T1000 (cell line): ENCODE results near the gene RFWD3.

Source experiments
- DNase-seq: peaks from one replicate; lab custom pipeline; 2025; ENCODE audit warnings: mixed read lengths; lab: John Stamatoyannopoulos, UW

The RFWD3 gene

DNA sequence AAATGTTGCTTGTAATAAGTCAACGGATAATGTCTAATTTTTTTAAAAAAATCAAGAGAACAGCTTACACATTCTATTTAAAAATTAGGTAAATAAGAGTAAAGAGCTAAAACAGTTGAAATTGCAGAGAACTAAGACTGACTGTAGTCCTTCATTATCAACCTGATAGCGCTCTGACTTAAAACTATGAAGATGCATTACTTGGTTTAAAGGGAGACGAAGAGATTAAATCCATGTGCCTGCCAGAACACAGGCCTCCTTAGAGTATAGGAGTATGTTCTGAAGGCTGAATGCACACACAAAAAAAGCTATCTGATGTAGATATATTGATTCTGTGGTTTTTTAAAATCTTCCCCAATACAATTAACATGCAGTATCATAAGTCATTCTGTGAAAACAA lies 88.2 kb downstream of the RFWD3 start:
- no peak for DNase-seq

DNA sequence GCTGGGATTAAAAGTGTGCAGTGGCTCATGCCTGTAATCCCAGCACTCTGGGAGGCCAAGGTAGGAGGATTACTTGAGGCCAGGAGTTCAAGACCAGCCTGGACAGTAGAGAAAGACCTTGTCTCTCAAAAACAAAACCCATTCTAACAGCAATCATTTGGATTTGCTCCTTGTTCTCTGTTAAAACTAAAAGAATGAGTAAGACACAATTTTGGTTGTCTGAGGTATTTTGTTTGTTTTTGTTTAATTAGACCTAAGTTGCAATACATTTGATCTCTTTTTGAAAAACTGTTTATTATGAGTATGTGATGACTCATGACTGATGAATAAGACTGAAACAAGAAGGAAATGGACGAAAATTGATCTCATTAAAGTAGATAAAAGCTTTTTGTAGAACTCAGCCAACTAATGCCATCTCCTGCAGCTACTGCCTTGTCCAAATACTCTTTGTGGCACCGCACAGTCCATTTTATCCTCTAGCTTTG lies 88.8 kb downstream of the RFWD3 start:
- no peak for DNase-seq

DNA sequence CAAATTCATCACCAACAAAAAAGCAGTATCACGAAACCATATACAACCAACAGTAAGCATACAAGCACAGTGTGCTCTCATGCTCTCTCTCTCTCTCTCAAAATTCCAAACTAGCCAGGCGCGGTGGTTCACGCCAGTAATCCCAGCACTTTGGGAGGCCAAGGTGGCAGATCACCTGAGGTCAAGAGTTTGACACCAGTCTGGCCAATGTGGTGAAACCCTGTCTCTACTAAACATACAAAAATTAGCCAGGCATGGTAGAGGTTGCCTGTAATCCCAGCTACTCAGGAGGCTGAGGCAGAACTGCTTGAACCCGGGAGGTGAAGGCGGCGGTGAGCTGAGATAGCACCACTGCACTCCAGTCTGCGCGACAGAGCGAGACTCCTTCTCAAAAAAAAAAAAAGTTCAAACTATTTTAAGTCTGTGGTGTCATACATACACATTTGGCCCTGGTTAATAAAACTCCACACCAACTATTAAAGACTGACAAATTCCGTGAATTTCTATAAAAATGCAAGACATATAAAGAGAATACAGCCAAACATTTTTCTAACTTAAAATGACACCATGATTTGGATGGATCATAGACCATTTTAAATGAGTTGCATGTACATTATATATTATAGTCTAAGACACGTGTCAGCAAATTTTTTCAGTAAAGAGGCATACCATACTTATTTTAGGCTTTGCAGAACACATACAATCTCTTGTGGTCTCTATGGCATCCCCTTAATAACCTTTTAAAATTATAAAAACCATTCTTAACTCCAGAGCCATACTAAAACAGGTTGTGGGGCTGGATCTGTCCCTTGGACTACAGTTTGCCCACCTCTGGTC lies 90.7 kb downstream of the RFWD3 start:
- no peak for DNase-seq

DNA sequence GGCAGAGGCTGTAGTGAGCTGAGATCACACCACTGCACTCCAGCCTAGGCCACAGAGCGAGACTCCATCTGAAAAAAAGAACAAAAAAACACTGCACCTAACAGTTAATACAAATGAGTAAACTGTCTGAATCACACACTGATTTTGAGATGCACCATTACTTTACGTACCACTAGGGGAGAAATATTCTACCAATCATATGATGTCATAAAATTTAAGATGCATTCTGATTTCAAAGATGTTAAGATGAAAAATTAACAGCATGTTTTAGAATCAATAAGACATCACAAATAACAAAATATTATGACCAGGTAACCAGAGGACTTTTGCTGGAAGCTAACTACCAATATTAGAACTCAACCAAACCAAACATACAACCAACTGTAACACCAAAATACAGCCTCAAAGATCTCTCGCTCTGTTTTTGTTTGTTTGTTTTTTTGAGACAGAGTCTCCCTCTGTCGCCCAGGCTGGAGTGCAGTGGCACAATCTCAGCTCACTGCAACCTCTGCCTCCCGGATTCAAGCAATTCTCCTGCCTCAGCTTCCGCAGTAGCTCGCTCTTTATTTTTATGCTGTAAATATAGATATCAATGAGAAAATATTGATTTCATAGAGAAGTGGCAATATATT lies 91.4 kb downstream of the RFWD3 start:
- no peak for DNase-seq

DNA sequence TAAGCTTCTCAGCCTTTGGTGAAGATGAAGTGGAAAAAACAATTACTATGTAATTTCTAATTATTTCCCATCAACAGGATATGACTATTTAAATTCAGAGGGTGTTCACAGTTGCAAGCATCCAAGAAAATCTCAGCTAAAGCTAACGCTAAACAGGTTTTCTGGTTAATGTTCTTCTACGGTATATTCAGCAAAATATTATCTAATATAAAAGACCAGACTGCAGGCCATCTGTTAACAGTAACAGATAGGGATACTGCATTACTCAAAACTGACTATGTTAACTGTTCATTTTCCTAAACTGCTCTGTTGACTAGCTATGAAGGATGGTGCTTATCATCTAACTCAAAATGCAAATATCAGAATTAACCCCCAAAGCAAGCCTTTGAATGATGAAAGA lies 92.5 kb downstream of the RFWD3 start:
- no peak for DNase-seq

DNA sequence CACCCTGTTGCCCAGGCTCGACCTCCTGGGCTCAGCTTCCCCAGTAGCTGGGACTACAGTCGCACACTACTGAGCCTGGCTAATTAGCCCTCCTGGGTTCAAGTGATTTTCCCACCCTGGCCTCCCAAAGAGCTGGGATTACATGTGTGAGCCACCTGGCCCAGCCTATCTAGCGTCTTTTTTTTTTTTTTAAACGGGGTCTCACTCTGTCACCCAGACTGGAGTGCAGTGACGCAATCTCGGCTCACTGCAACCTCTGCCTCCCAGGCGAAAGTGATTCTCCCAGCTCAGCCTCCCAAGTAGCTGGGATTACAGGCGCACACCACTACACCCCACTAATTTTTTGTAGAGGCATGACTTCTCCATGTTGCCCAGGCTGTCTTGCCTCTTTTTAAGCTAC lies 93.1 kb downstream of the RFWD3 start:
- DNase-seq = no peak
